NCI-H2227 (cell line): ENCODE data around the gene RANBP3L.
"Not testable (repeated sequence)": the region's sequence is repeated elsewhere in the genome, so short reads cannot be mapped to it uniquely, and the experiment has no call there.

Source experiments
- DNase-seq: peaks from one replicate; lab custom pipeline; 2025; ENCODE audit not compliant: unreplicated experiment; lab: John Stamatoyannopoulos, UW

Gene RANBP3L

DNA sequence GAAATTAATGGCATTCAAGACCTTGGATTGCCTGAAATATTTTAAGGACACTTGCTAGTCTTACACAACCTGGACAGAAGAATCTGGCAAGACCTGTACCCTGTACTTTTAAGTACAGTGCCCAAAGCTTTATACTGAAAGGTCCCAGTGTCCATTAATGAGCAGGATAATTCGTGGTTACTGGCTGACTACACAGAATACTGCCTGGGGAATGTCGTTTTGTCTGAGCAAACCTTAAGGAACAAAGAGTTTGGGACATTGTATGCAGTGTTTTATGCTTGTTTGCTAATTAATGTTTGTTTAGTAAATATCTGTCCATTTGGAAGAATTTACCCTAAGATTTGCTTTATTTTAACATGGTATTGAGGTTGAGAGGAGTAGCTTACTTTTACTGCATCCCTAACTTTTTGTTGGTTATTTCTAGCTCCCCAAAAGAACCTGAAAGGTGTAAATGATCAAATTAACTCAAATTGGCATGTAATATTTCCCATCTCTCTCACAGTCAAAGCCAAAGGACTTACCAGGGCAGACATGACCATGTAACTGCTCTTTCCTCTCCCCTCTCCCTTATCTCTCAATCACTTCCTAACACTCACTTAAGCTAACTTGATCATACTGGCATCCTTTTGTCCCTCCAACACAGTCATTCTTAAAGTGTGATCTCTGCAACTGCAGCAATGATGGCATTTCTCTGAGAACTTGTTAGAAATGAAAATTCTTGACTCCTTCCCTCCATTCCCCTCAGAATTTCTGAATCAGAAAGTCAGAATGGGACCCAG is 15.7 kb downstream of the RANBP3L start:
- no peak for DNase-seq

DNA sequence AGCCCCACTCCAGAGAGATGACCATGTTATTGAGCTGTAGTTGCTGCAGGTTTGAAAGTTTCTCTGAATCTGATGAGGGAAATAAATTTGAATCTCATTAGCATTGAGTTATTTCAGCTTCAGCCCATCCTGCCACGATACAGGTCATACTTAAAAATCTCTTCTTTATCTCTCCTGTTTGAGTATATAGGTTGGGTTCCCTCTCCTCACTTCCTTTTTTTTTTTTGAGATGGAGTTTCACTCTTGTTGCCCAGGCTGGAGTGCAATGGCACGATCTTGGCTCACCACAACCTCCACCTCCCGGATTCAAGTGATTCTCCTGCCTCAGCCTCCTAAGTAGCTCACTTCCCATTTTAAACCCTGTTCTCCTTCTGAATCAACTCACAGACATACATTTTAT is 17.9 kb downstream of the RANBP3L start:
- not testable (repeated sequence) for DNase-seq

DNA sequence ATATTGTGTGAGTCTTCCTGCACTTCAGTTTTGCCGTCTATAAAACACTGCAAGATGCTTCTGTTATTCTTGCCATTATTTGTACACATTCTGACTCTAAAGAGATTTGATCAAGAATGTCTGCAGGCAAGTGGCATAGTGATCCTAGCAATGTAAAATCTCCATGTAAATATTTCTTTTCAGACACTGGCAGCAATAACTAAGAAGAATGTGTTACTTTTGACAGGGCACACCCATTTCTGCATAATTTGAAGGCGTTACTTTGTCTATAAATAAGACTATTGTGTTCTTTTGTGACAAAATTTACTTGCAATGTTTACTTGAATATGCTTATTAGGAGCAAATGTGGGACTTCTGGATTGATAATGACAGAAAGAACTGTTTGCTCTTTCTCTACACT is 20.1 kb downstream of the RANBP3L start:
- DNase-seq, result no peak

DNA sequence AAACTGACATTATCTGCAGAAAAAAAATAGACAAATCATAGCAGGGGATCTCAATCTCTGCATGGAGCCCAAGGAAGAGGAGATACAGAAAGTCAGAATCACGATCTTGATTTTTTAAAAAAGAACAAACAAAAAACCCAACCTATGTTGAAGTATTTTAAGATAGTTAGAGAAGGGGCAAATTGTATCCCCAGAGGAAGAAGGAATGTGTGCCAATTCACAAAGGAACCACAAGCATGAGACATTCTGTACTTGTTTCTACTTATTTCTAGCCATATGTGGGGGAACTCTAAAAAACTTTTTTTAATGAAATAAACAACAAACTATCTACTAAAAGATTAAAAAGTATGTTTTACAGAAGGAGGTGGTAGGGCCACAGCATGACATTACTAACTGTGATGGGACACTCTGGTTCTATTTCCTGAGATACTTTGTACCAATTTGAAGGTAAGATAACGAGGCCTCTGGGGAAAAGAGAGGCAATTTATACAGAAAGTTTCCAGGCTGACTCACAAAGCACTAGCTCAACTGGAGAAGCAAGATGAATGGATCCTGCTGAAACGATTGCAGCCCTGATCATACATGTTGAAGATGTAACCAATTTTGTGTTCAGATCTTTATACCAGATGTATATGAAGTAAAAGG is 22.5 kb downstream of the RANBP3L start:
- no peak for DNase-seq

DNA sequence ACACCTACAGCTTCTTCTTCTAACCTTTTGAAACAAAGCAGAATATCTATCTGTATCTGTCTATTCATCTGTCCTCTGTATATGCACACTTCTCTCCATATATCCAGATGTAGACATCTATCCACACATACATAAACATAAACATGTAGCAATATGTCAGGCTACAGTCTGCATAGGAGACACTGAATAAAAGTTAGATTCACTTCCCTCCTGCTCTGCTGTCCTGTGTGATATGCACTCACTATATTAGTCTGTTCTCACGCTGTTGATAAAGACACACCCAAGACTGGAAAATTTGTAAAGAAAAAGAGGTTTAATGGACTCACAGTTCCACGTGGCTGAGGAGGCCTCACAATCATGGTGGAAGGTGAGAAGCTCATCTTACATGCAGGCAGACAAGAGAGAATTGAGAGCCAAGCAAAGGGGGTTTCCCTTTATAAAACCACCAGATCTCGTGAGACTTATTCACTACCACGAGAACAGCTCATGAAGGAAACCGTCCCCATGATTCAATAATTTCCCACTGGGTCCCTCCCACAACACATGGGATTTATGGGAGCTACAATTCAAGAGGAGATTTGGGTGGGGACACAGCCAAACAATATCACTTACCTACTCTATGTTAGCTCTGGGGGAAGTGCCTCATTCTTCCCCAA is 24.1 kb downstream of the RANBP3L start:
- no peak for DNase-seq

DNA sequence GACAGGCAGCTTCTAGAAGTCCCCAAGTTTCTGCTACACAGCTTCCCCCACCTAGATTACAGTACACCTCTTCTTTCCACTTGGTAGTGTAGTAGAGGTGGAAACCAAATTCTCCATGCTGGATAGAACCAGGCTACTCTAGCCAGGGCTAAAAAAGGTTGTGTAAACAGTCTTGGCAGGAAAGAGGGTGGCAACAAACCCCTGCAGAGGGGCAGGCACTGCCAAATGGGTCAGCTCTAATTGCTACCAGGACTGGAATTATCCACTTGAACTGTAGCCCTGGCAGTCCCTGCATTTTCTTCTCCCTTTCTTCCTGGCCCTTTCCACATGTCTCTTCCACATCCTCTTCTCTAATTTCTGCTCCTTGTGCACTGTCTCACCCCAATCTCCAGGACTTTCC is 24.8 kb downstream of the RANBP3L start:
- no peak for DNase-seq

DNA sequence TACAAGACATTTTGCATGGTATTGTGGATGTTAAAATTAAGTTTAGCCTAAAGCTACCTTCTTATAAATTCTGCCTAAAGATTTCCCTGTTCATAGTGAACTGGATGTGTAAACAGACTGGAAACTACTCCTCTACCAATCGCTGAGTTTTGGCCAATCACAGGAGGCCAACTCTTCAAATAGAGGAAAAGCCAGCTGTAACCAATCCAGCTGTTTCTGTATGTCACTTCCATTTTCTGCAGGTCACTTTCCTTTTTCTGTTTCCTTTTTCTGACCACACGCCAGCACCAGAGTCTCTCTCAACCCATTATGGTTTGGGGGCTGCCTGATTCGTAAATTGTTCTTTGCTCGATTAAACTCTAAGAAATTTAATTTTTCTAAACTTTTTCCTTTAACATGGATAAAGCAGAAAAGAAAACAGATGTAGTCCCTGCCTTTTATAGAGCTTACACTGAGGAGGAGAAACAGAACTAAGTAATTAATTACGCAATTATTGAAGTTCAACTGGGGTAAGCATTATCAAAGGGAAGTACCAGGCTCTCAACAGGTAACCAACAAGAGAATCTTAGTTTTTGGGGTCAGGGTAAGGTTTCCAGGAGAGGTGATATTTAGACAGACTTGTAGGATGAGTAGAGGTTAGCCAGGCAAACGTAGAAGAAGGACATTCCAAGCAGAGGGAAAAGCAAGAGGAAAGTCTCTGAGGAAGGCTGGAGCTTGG is 27.7 kb downstream of the RANBP3L start:
- DNase-seq, result no peak

DNA sequence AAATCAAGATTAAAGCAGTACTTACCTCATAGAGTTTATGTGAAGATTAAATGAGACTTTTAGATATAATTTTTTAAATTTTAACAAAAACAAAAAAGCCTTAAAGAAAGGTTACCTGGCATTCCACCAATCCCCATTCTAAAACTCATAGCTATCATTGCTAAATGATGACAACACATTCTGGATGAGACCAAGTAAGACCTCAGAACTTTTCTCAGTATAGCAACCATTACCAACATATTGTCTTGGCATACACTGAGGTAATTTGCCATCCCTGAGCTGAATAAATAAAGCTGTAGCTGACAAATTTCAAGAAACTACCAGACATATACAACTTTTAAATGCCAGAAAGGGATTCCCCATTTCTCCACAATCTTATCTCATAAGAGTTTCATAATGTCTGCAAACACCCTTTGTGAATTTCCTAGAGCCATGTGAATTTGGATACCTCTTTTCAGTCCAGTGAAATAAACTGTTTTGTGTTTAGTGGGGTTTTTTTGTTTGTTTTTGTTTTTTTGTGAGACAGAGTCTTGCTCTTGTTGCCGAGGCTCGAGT is 29.5 kb downstream of the RANBP3L start:
- DNase-seq, result no peak

DNA sequence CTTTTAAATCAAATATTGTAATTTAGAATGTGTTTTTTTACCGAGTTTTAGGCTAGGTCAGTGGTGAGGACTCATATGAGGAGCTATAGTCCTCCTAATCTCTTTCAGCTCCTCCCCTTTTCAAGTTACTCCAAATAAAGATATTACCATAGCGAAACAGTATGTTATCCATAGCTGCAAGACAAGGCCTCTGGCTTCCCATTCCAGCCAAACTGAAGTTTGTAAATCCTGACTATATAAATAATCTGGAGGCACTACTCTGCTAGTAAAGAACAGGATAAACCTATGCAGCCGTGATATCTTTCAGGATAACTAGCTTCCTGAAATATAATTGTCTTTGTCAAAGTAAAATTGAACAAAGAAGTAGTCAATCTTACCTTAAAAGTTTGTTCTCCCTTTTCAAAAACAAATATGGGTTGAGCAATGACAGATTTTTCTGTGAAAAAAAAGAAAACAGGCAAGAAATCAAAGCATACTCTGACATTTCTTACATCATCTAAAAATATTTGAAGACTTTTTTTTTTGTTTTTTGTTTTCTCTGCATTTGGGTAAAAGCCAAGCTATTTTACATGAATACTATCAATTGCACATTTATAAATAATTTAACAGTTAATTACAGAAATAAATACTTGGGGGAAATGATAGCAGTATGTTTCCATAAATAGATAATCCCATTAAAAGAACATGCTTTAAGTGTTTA is 30.7 kb downstream of the RANBP3L start:
- DNase-seq, result no peak

DNA sequence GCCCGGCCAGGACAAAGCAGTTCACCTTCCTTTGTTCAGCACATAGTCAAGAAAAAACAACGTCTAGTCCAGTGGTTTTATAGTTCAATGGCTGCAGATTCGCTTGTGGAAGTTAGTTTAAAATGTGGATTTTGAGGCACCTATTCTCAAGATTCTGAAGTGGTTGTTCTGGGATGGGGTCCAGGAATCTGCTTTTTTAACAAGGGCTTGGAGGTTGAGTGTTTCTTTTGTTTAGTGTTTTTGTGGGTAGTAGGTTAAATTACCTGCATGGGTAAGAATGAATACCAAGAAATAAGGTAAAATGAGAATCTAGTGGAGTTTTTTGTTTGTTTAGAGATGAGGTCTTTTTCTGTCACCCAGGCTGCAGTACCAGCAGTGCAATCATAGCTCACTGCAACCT is 31.5 kb downstream of the RANBP3L start:
- DNase-seq, result no peak

DNA sequence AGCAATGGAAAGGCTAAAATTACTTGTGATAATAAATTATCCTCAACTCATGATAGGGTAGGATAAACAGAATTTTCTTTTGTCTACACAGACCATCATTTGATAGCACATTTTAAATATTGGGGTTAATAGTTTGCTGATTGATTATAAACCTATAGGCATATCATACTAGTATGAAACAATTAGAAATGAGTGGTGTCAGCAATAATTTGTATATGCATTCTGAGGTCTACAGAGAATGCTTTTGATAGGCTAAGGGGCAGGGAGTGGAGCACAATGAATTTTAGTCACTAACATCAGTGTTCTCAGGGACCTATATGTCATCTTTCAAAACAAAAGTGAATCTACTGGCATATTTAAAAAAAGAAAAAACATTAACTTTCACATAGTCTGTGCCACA is 32.2 kb downstream of the RANBP3L start:
- DNase-seq, result no peak

DNA sequence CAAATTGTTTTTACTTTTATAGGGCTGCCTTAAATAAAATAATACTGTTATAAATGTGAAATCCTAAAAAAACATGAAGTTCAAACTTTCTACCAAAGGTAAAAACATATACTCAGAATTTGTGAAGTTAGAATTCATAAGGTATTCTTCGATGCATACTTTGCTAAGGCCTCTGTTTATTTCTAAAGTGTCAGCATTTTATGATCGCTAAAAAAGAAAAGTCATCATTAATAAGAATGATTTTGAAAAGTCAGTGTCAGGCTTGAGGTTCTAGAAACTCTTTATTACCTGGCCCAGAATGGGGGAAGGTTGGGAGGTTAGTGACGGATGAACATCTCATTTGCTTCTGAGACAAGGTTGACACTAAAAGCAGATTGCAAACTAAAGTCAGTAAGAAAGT is 33.8 kb downstream of the RANBP3L start:
- DNase-seq, result no peak

DNA sequence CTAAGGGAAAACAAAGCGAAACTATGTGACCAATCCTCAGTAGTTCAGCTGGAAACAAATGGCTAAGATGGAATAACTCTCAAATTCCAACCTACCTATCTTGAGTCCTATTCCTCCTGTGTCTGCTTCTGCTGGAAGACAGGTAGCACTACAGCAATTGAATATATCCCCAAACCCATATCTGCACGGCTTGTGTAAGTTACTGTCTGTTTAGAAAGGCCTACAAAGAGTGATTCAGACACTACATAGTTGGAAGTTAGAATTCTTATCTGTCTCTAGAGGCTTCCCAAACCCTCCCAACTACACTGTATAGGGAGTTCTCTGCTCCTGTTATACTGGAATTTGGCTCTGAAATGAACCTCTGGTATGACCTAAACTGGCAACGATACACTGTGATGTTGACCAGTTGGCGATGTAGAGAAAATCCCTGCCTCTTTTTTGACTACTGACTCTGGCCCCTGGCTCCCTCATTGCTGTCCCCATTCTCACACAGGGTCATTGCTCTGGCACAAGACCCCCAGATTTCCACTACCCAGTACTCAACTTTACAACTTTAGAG is 37.4 kb downstream of the RANBP3L start:
- no peak for DNase-seq

DNA sequence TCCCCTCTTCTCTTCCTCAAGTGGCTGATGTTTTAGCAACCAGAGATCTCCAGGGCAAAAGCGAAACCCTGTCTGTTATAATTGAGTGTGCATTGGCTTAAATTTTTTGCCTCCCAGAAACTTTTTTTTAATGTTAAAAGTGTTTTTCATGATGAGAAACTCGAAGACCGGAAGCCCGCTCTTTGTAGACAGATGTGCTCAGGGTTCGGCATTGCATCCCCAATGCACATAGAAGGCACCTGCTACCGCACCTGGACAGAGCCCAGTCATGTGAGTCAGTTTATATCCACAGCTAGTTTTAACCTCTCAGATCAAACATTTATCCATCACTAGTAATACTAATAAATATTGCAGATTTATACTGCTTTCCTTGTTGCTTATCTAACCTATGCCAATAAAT is 40.5 kb downstream of the RANBP3L start:
- DNase-seq, result no peak

DNA sequence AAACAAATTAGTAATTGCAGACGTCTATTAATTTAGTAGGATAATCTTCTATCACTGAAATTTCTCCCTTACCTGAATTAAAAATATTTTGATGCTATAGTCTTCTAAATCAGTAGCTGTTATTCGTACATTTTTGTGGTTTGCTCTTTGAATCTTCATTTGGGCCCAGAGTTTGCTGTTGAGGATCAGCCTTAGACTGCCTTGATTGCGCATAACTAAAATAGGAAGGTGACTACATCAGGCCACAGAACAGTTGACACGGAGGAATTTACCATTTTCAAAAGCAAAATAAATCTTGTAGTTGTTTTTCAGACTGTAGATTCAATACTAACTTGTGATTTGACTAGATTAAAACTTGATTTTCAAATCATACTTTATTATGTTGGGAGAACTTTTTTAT is 48.1 kb downstream of the RANBP3L start:
- DNase-seq, result no peak

DNA sequence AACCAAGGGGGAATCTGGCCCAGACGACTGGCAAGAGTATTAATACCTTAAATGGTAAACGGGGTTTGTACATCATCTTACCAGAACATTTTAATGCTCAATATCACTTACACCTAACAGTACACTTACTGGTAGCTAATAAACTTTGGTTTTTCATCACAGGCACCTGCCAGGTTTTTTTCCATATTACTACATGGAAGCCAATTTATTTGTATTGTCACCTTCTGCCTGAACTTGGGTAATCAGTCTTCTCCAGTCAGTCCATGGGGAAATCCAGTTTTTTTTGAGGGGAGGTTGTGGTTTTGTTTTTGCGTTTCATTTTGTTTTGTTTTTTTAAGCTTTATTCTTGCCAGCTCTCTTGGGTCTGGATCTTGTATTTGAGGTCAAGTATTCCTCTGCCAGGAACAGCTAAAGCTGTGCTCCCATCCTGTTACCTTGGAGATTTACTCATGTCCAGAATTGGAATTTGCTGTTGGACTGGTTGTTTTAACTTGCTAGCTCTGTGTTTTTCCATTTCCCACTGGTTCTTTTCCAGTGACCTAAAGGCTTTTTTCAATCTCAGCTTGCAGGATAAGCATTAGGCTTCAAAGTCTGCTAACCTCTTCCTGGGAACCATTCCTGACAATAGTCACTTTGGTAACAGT is 48.9 kb downstream of the RANBP3L start:
- DNase-seq, result no peak

DNA sequence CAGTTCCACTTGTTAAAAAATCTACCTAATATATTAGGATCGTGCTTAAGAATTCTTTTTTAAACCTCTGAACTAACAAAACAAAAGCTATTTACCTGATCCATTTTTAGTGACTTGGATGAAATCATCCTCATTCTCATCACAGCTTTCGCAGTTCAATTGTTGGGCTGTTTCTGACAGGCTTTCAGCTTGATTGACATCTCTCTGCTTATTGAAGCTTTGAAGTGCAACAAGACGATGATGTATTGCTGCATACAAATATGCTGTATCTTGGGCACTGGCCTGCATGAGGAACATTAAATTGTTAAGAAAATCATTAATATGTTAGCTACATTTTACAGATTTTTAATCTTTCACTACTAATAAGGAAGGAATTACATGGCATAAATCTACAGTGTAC is 50.5 kb downstream of the RANBP3L start:
- no peak for DNase-seq

DNA sequence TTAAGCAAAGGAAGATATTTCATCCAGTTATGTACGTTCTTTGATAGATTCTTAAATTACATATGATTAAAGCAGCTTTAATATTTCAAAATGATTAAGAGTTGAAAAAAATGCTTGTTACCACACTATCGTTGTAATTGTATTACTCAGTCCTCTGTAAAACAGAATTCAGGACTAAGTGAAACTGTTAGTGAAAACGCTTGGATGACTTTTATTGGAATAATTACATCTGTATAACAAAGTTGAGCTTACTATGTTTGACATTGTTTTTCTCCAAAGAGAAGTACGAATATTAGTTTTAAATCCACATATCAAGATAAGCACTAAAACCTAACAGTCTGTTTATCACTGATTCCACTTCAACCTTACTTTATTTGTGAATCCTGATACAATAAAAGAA is 51.3 kb downstream of the RANBP3L start:
- no peak for DNase-seq

DNA sequence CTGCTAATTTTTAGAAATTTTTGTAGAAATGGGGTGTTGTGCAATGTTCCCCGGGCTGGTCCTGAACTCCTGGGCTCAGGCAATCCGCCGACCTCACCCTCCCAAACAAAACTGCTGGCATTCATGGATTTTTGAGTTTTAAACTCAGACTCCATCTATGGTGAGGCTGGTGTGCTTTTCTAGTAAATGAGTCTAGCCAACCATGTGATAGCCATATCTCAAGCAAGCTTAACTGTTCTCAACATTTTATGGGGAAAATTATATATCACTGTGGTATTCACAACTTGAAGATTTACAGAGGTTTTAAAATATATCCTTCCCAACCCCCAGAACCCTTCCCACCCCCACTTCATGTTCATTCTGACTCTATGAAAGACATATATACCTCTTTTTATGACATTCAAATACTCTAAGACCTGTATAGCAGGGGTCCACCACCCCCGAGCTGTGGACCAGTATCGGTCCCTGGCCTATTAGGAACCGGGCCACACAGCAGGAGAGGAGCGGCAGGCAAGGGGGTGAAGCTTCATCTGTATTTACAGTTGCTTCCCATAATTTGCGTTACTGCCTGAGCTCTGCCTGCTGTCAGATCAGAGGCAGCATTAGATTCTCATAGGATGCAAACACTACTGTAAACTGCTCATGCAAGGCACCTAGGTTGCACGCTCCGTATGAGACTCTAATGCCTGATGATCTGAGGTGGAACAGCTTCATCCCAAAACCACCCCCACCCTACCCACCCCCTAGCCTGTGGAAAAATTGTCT is 55.5 kb downstream of the RANBP3L start:
- DNase-seq, result no peak
